ENCODE data around the gene BCL11A.

DNA sequence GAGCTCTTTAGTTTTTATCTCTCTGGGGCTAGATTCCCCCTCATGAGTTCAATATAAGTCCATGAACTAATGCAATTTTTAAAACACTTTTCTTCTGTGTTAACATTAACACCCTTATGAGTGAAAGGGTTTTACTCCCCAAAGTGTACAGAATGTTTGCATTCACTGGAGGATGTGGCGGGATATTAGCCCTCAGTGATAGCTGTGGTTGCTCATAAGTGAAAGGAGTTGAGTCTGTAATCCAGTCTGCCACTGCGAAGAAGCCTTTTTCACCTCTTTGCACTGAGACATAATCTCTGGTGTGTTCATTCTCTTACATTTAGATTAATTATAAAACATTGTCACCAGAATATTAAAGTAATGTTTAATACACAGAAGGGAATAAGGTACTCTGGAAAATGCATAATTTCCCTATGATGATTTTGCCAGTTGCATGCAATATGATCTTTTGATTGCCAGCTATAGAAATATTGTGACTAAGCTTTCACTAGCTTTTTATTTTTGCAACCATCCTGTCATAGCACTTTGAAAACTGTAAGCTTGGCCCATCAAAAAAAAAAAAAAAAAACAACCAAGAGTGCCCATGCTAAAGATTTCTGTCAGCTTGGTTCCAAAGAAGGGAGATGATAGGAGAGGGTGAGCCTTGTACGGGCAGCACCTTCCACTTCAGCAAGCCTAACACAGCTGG, 113.2 kb downstream of the BCL11A start:
- TF ChIP-seq, protein P1, sequence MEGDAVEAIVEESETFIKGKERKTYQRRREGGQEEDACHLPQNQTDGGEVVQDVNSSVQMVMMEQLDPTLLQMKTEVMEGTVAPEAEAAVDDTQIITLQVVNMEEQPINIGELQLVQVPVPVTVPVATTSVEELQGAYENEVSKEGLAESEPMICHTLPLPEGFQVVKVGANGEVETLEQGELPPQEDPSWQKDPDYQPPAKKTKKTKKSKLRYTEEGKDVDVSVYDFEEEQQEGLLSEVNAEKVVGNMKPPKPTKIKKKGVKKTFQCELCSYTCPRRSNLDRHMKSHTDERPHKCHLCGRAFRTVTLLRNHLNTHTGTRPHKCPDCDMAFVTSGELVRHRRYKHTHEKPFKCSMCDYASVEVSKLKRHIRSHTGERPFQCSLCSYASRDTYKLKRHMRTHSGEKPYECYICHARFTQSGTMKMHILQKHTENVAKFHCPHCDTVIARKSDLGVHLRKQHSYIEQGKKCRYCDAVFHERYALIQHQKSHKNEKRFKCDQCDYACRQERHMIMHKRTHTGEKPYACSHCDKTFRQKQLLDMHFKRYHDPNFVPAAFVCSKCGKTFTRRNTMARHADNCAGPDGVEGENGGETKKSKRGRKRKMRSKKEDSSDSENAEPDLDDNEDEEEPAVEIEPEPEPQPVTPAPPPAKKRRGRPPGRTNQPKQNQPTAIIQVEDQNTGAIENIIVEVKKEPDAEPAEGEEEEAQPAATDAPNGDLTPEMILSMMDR (IDR thresholded peaks at IDR 0.05; ENCODE audit: poor library complexity, severe bottlenecking): no peak
- TF ChIP-seq RAD21 (conservative IDR thresholded peaks at IDR 0.05) (no peak), SMC3 (conservative IDR thresholded peaks at IDR 0.05; ENCODE audit: poor library complexity) (no peak), EZH2 (IDR thresholded peaks at IDR 0.05; ENCODE audit: borderline replicate concordance, insufficient read depth, low read length, poor library complexity, severe bottlenecking) (no peak), TAF1 (IDR thresholded peaks at IDR 0.05; ENCODE audit: low read depth) (no peak)
